RWPE2 (cell line): Measurements from ENCODE around the gene DNAJC25.
A peak's percentile ranks its signal among the peaks of the same experiment; 100 is the strongest.

ENCODE experiments used
- ATAC-seq: fragments of 200-7000 bp; cut with Tn5 transposase; 3 replicates; pipeline ENCODE4 v1.9.1; 2021; ENCODE audit warnings: low read depth
- DNase-seq: peaks from one replicate; pipeline ENCODE4 v3.0.0-alpha.2; 2020; ENCODE audit warnings: low spot score
- H3K27ac ChIP-seq: fragments of 450-650 bp; 2 replicates; pipeline ENCODE4 v1.5.1; 2017; ENCODE audit warnings: mild to moderate bottlenecking; ENCODE audit not compliant: poor library complexity, severe bottlenecking
- H3K27me3 ChIP-seq: fragments of 250-450 bp; sonication (Bioruptor Pico); 2 replicates; pipeline ENCODE4 v1.5.1; 2021; ENCODE audit warnings: mild to moderate bottlenecking, moderate library complexity; ENCODE audit not compliant: insufficient read depth, poor library complexity, severe bottlenecking
- H3K36me3 ChIP-seq: fragments of 250-450 bp; sonication (Bioruptor Pico); 2 replicates; pipeline ENCODE4 v1.5.1; 2020; ENCODE audit warnings: low read depth, mild to moderate bottlenecking, moderate library complexity
- H3K4me1 ChIP-seq: fragments of 250-450 bp; sonication (Bioruptor Pico); 2 replicates; pipeline ENCODE4 v1.5.1; 2021; ENCODE audit warnings: mild to moderate bottlenecking, moderate library complexity; ENCODE audit not compliant: insufficient read depth, poor library complexity, severe bottlenecking
- H3K4me3 ChIP-seq: fragments of 250-450 bp; sonication (Bioruptor Pico); 2 replicates; pipeline ENCODE4 v1.5.1; 2021; ENCODE audit warnings: mild to moderate bottlenecking, moderate library complexity; ENCODE audit not compliant: severe bottlenecking
- H3K9me3 ChIP-seq: fragments of 250-450 bp; sonication (Bioruptor Pico); 2 replicates; pipeline ENCODE4 v1.5.1; 2021; ENCODE audit warnings: mild to moderate bottlenecking, moderate library complexity; ENCODE audit not compliant: severe bottlenecking
- TF ChIP-seq, protein P1 (sequence below): fragments of 450-650 bp; IDR thresholded peaks from one replicate; pipeline ENCODE4 v1.5.1; 2017; ENCODE audit warnings: mild to moderate bottlenecking, moderate library complexity; ENCODE audit not compliant: poor library complexity, severe bottlenecking

Gene DNAJC25

DNA sequence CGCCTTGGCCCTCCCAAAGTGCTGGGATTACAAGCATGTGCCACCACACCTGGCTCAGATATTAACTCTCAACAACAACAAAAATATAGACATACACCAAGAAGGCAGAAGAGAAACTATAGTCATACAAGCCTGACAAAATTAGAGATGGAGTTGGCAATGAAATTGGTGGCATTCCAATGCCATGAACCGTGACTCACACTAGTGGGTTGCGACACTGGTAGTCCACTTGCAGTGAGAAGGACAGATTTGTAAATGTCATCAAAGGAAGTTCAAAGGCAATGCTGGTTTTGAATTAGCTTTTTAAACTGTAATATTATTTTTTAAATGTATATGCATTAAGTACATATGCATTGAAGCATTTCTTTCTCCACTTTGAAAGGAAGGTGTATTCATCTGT lies 8.5 kb upstream of the DNAJC25 start:
- Histone ChIP-seq H3K4me3 (no peak overlapping the region), H3K9me3 (no peaks in the 10 kb centered on the region), H3K27ac (no peak overlapping the region), H3K36me3 (no peaks in the 10 kb centered on the region), H3K27me3 (no peaks in the 10 kb centered on the region), H3K4me1 (peaks cover 7% of the 10 kb centered on the region)
- DNase-seq, result no peak
- TF ChIP-seq, protein P1, sequence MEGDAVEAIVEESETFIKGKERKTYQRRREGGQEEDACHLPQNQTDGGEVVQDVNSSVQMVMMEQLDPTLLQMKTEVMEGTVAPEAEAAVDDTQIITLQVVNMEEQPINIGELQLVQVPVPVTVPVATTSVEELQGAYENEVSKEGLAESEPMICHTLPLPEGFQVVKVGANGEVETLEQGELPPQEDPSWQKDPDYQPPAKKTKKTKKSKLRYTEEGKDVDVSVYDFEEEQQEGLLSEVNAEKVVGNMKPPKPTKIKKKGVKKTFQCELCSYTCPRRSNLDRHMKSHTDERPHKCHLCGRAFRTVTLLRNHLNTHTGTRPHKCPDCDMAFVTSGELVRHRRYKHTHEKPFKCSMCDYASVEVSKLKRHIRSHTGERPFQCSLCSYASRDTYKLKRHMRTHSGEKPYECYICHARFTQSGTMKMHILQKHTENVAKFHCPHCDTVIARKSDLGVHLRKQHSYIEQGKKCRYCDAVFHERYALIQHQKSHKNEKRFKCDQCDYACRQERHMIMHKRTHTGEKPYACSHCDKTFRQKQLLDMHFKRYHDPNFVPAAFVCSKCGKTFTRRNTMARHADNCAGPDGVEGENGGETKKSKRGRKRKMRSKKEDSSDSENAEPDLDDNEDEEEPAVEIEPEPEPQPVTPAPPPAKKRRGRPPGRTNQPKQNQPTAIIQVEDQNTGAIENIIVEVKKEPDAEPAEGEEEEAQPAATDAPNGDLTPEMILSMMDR, result no peak
- ATAC-seq, result peak; percentile 35; the same call in 1 of the 3 replicates

DNA sequence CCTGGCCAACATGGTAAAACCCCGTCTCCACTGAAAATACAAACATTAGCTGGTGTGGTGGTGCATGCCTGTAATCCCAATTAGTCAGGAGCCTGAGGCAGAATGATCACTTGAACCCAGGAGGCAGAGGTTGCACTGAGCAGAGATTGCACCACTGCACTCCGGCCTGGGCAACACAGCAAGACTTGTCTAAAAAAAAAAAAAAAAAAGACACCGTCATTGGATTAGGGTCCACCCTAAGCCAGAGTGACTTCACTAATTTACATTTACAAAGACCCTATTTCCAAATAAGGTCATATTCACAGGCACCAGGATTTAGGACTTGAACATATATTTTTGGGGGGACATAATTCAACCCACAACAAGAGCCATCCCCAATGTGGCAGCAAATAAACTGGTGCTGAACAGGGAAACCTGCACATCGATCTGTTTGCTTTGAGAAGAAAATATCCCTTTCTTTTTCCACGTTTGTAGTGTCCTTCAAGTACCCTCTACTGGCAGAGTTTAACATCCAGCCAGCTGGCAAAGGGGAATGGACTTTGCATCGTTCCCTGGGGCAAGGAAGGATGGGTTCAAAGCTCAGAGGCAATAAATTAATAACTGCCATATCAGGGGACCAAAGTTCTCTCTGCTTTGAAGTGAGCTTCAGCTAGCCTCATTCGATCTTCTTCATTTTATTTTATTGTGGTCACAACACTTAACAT lies 3.7 kb upstream of the DNAJC25 start:
- peaks cover 6% of the 10 kb centered on the region for H3K4me1 ChIP-seq
- no peaks in the 10 kb centered on the region for H3K9me3 ChIP-seq
- no peaks in the 10 kb centered on the region for H3K27me3 ChIP-seq
- TF ChIP-seq, protein P1, result no peak
- no peak overlapping the region for H3K4me3 ChIP-seq
- DNase-seq (no peak), ATAC-seq (no peak)
- no peak overlapping the region for H3K27ac ChIP-seq
- no peaks in the 10 kb centered on the region for H3K36me3 ChIP-seq

DNA sequence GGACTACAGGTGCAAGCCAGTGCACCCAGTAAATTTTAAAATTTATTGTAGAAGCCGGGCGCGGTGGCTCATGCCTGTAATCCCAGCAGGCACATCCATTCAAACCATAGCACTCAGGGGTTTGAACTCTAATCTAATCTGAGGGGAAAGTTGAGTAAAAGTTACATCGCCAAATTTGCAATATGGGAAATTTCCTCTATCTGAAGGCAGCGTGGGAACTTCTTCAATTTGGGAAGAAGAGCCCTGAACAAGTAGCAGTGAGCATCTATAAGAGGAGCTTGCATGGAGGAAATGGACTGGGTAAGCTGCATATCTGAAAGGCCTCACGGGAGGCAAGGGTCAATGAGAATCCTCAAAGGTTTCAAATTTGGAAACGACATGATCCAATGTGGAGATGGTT lies 2.7 kb upstream of the DNAJC25 start:
- no peak for ATAC-seq
- H3K27me3 ChIP-seq, result no peaks in the 10 kb centered on the region
- no peaks in the 10 kb centered on the region for H3K9me3 ChIP-seq
- H3K36me3 ChIP-seq, result 0 out of 2 replicates have a peak, but pooled peaks cover under 1% of the 10 kb centered on the region
- no peak overlapping the region for H3K4me3 ChIP-seq
- peaks cover 7% of the 10 kb centered on the region for H3K4me1 ChIP-seq
- DNase-seq, result no peak
- H3K27ac ChIP-seq, result no peak overlapping the region
- TF ChIP-seq, protein P1, result no peak

DNA sequence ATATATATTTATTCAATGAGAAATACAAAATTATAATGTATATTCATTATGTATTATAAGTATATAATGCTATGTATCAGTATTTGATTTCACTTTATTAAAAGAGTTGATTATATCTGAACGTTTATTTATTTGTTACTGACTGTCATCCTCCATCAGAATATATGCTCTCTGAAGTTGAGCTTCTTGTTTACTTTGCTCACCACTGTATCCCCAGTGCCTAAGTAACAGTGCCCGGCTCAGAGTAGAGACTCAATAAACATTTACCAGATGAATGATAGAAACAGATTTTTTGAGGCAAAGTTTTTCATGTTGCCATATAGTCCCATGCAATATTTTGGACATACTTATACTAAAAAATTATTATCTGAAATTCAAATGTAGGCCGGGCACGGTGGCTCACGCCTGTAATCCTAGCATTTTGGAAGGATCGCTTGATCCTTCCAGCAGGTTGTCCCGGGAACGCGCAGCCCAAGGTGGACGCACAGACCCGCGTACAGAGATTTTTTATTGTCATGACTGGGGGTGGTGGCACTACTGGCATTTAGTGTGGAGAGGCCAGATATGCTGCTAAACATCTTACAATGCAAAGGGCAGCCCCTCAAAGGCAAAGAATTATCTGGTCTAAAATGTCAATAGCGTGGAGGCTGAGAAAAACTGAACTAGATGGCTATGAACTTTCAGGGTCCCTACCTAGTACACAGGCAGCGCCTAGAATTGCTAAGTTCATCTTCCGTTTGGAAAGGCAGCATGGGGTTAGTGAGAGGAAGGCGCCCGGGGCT lies 761 bp upstream of the DNAJC25 start:
- Histone ChIP-seq H3K36me3 (0 out of 2 replicates have a peak, but pooled peaks cover 4% of the 10 kb centered on the region), H3K27ac (peak overlapping the region; percentile 48), H3K27me3 (no peaks in the 10 kb centered on the region), H3K4me3 (peak overlapping the region; percentile 91), H3K9me3 (no peaks in the 10 kb centered on the region), H3K4me1 (peaks cover 12% of the 10 kb centered on the region)
- DNase-seq, result no peak
- ATAC-seq, result peak; percentile 48
- TF ChIP-seq, protein P1, result no peak

DNA sequence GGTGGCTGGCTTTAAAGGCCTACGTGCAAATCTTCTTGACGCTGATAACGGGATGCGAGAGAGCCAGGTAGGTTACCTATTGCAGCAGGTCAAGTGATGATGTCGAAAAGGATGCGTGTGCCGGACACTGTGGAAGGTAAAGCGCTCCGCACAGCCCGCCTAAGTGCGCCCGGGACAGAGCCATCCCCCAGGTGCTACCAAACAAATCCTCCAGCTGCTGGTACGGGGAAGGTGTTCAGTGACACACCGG lies 245 bp upstream of the DNAJC25 start:
- Histone ChIP-seq H3K36me3 (0 out of 2 replicates have a peak, but pooled peaks cover 4% of the 10 kb centered on the region), H3K4me3 (peak overlapping the region; percentile 91), H3K27me3 (no peaks in the 10 kb centered on the region), H3K27ac (peak overlapping the region; percentile 48), H3K9me3 (no peaks in the 10 kb centered on the region), H3K4me1 (peaks cover 12% of the 10 kb centered on the region)
- DNase-seq (no peak), ATAC-seq (no peak; the same call in 2 of the 3 replicates)
- TF ChIP-seq, protein P1, result no peak
